NCI-H1436 (cell line): ENCODE measurements around the gene PGAM5.

Experiments
- DNase-seq: peaks from one replicate; lab custom pipeline; 2025; lab: John Stamatoyannopoulos, UW

PGAM5 gene

DNA sequence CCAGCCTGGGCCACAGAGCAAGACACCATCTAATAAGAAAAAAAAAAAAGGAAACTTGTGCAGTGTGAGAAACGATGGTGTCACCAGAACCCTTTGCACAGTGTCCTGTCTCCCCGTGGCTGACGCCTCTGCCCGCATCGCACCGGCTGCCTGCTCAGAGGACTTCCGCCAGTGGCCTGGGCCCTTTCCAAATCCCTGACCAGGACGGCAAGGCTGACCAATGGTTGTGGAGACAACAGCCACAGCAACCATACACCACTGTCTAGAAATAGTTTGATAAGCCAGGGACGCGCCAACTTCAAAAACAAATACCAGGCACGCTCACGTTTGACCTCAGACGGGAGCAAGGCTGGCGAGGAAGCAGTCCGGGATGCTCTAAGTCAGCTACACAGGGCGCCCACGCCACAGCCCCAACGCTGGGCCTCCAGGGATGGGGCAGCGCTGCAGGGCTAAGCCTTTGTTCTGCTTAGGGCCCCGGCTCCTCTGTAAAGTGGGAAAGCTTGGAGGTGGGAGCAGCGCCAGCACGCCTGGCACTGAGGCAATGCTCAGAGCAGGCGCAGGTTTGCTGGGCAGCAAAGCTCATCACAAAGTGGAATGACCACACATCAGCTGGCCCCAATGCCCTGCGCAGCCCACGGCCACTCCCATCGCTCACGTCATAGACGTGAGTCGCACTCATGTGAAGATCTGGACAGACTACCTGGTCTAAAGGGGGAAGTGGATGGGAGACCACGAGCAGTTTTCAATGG, 12.5 kb downstream of the PGAM5 start:
- DNase-seq = no peak

DNA sequence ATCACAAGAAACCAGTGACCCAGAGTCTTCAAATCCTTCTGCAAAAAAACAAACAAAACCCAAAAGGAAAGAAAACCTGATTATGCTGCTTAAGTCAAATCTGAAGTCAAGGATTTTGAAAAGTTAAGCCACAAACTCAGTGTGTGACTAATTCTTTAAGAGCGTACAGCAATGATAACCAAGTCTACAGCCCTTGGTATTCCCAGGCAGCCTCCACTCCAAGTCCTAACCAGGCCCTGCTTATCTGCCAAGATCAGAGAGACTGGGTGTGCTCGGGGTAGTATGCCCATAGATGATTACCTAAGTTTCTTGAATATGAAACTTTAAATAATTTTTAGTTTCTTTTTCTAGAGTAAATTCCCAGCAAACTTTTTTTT, 13.1 kb downstream of the PGAM5 start:
- DNase-seq = no peak

DNA sequence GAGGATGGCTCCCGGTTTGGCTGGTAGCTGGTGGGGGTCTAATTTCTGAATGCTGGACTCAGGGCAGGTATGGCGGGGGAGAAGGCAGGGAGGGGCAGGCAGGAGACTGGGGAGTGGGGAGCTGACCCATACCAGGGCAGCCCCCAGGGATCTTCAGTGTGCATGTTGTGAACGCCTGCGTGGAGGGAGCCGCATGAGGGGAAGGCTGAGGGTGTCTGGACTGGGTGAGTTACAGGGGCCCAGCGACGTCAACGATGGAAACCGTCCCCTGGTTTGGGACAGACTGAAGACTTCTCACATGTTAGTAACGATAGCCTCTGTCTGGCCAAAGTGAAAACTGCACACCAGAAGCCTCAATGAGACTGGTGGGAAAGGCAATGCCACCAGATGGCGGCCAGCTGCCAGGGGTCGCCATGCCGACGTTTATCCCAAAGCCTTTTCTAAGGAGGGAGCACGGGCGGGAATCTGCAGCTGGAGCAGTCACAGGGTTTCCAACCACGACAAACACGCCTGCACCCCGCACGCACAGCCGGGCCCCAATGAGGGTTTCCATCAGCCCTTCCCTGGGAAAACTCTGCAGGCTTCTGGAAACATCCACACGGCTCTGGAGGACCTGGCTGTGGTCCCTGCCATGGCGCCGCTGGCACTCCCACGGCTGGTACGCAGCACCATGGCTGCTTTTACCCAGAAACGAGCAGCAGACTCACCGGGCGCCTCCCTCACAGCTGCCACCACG, 14.0 kb downstream of the PGAM5 start:
- no peak for DNase-seq

DNA sequence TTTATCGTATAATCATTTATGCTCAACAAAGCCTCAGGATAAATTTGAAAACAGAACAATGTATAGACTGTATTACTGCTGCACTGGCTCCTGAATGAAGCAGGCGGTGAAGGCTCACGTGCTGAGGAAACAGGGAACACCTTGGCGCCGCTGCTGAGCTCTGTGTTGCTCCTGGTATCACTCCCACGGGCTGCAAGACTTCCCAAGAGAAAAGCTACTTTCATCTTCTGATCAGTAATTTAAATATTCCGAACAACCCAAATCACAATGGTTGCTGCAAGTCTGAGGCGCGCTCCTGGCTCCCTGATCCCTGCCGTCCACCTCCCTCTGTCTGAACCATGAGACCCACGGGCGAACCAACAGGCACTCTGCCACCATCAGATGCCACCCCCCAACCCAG, 15.7 kb downstream of the PGAM5 start:
- DNase-seq = no peak

DNA sequence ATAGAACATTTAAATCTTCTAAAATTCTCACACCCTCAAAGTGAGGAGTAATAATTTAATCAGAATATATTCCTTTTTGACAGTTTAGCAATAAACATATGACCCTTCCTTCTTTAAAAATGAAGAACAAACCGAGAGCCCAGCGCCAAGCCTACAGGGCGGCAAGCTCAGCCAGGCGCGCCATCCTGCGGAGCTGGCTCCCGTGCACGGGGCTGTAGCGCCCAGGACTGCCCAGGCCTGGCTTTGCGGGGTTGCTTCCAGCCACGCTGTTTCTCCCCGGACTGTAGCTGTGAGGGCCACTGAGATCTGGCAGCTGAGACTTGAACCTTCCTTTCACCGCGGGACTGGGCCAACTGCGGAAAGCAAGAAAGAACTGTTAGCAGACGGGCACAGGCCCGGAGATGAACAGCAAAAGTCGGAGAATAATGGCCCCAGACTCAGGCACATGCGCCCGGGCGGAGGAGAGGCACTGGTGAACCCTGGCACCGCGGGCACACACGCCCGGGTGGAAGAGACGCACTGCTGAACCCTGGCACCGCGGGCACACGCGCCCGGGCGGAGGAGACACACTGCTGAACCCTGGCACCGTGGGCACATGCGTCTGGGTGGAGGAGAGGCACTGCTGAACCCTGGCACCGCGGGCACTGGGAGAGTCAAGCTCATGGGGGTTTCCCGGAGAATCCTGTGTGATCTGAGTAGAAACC, 16.6 kb downstream of the PGAM5 start:
- DNase-seq = no peak

DNA sequence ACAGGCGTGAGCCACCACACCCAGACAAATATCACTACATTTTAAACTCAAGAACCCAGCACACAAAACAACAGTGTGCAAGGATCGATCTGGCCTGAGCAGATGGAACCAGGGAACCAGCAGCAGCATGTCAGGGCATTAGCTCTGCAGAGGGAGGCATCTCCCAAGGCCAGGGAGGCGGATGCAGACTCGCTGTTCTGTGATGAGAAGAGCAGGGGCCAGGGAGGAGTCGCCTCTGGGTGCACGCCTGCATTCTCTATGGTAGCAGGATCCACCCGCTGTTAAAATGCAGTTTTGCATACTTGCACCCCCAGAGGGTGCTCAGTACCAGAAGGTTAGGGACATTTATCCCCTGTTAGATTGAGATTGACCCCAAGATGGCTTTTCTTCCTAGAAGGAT, 17.9 kb downstream of the PGAM5 start:
- DNase-seq = no peak

DNA sequence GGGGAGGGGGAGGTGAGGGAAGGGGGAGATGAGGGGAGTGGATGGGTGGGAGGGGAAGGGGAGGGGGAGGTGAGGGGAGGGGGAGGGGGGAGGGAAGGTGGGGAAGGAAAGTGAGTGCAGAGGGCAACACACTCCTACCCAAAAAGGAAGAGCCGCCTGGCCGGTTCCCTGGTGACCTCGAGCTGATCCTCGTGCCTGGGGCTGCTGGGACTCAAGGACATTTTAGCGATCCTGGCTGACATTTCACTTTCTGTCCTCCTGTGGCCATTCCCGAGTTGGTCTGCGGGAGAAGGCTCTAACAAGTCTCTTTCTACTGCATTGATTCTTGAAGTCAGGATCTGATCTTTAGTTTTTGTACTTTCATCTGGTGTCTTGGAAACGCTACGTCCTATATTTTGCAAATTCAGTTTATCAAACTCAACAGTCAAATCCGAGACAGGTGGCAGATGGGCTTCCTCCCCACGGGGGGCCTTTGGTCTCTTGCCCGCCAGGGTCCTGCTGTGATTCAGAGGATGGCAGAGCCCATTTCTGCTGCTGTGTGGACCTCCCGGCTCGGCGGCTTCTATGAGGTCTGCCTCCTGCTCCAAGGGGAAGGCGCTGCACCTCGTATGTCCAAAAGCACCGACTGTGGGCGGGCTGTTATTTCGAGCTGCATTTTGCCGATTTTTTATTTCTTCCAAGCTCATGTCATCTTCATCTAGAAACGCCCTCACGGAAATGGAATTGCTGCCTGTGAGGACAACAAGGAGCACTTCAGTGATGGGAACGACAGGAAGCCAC, 19.1 kb downstream of the PGAM5 start:
- DNase-seq = no peak

DNA sequence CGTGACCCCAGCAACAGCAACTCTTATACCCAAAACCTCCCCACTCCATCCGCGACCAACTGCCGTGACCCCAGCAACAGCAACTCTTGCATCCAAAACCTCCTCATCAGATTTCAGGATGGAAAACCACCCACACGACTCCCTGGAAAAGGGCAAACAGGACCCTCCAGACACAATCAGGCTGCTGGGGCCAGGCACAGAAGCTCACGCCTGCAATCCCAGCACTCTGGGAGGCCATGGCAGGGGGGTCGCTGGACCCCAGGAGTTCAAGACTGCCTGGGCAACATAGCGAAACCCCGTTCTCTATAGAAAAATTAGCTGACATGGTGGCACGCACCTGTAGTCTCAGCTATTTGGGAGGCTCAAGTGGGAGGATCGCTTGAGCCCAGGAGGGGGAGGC, 19.7 kb downstream of the PGAM5 start:
- DNase-seq = no peak

DNA sequence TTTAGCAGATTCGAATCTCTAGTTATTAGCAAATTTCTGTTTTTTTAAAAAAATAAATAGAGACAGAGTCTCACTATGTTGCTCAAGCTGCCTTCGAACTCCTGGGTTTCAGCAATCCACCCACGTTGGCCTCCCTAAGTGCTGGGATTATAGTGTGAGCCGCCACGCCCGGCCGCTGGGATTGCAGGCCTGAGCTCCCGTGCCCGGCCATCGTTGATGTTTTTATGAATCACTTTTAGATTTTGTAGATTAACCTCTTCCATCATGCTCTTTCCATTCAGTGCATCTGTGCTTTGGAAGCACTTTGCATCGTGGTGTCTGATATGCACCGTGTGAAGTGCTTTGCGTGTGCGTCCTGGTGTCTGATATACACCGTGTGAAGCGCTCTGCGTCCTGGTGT, 20.9 kb downstream of the PGAM5 start:
- DNase-seq = no peak

DNA sequence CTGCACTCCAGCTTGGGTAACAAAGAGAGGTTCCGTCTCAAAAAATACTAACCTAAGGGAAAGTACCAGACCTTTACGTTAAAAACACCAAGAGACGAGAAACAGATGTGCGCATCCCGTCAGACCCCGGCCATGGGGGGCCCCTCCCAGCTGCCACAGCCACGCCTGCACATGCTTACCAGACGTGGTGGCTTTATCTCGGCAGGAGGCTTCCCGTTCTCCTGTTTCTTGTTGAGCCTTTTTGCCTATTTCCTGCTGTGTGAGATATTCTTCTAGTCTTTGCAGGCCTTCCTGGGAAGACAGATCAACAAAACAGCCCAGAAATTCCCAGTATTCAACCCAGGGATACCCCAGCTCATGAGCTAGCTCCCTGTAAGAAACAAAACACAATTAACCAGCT, 23.6 kb downstream of the PGAM5 start:
- DNase-seq = no peak

DNA sequence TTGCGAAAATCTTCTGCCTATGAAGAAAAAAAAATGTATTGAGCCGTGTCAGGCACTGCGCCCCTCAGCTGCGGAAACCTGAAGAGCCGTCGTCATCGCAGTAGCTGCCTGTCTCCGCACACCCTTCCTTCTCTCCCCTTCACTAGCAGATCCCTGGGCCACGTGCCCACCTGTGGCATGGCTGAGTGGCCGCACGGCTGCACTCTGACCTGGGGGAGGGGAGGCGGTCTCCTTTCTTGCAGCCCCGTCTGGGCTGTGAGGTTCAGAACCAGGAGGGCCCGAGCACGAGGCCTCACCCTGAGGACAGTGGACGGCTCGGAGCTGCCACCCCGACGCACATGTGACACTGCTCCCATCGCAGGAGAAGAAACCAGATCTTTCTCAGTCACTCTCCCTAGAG, 24.9 kb downstream of the PGAM5 start:
- no peak for DNase-seq

DNA sequence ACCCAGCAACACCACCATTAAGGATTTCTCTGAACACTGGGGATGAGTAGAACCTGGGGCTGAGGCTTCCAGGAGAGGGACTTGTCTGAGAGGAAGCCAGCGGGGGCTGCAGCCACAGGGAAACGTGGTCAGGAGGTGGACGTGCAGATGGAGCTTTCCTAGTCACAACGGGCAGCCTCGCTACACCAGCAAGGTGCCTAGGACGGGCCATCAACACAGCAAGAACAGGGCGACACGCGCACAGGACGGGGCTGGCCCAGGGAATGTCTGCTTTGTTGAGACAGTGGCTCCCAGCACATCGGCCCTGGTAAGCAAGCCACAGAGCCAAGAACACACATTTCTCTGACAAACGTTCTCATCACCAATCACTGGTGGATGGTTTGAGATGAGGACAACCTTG, 25.7 kb downstream of the PGAM5 start:
- no peak for DNase-seq

DNA sequence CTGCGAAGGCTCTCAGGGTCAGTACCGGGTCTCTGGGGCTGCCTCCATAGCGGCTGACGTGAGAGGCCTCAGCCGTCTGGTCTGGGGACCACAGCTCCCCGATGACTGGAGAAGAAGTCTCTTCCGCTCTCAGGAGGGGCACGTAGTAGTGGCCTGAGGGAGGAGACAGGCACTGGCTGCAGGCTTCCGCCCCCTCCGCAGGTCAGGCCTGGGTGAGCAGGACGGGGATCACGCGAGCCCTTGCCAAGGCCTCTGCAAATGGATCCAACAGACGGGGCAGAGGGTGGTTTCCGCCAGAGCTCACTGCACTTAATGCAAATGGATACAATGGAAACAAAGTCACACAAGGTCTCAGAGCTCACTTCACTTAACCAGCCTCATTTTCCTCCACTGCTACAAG, 26.3 kb downstream of the PGAM5 start:
- no peak for DNase-seq

DNA sequence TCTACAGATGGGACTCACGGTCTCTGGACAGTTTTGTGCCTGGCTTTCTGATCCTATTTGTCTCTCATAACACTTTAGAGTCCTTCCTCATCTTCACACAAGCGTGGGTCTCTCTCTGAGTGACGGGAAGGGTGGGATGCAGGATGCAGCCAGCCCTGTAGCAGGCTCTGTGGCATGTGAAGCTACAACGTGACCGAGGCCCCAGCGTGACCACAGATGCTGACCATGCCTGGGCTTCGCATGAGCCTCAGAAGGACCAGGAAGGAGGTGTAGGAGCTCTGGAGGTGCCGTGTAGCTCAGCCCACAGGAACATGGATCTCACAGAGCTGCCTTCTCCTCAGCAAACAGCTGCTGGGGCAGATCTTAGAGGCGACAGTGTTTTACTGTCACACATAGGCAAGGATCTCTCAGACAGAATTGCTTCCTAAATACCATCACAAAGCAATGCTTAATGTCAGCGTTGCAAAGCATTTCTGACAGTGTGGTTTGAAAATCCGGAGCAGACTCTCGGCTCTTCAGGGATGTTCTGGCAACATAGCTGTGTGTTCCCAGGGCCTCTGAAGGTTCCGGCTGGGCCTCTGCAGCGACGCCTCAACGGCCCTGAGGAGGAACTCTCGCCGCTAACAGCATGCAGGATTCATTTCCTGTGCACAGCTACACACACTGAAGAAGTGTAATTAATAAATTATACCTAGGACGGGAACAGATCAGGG, 29.1 kb downstream of the PGAM5 start:
- no peak for DNase-seq

DNA sequence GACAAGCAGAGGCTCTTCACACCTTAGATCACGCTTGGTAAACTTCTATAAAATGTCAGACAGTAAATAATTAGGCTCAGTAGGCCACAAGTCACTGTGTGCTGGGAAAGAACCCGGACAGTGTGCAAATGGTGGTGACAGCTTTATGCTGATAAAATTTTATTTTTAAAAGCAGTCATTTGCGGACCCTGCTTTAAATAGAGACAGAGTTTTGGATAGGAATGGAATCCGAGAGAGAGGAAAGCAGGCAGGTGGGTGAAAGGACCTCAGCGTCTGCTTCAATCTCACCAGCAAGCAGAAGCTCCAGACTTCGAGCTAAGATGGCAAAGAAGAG, 29.6 kb downstream of the PGAM5 start:
- DNase-seq = no peak

DNA sequence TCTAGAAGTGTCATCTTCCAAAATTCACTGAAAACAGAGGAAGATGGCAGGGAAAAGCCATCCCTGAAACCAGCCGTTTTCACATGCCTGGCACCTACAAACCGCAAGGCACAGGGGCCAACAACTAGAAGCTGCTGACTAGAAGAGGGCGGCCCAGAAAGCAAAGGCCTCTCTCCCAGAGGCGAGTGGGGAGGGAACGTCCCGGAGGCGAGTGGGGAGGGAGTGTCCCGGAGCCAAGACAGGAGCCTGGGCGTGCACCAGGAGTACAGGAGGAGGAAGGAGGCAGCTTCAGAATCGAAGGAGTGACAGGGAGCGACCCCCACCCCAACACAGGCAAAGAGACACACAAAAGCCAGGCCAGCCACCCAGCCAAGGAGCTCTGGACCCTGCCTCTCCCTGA, 30.0 kb downstream of the PGAM5 start:
- no peak for DNase-seq

DNA sequence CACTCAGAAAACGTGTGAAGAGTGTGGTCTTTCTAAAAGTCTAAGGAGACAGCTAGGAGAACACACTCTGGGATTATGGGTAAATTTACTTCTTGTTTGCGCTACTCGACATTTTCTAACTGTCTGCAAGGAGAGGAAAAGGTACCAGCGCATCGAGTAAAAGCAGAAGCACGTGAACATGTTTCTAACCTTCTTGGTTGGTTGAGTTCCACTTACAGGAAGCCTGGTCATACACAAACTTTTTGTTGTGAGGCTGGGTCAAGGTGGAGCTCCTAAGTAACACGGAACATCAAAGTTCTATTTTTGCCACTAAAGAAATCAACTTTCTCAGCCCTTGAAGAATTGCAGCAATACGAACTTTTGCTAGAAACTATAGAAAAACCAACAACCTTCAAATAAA, 31.0 kb downstream of the PGAM5 start:
- no peak for DNase-seq

DNA sequence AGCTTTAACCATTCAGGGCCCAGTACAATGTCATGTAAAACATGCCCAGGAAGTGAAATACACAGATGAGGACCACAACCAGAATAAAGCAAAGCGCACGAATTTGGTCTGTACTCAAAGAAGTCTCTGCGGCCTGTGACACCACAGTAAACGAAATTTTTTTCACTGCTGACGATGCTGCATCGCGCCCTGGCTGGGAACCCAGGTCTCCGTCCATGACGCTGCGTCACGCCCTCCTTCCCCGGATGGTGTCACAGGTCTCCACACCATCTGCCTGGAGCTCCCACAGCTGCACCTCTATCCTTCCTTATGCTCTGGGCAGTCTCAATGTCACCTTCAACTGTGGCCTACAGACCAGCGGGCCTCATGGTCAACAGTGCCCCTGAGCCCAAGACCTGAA, 33.2 kb downstream of the PGAM5 start:
- DNase-seq = no peak

DNA sequence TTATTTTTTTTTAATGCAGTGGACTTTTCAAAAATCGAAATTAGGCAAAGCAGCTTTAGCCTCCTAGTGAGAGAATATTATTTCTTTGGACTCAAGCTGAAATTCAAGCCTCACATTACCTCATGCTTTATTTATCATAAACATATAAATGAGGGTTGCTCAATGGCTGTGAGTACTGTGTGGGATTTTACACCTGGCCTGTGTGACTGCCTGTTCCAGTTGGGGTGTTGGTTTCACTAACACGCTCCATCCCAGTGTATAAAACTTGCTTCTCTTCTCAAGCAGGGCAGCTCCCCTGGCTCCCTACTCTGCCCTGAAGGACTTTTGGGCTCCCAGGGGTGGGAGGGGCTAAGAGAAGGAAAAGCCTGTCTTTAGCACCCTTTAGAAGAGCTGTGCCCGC, 36.0 kb downstream of the PGAM5 start:
- DNase-seq = no peak

DNA sequence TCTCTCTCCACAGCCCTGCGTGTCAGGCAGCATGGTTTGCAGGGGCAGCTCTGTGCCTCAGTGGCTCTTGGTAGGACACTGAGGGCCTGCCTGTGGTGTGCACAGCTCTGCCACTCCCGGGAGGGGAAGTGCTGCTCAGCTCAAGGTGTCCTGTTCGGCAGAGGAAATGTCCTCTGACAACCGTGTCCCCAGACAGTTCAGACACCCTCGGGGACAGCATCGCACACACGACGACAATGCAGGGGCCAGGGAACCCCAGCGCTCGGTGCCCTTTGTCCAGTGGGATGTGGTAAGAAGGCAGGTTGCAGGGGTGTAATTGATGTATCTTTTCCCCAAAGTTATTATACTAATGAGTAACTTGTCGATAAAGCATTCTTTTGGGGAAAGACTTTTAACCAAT, 36.8 kb downstream of the PGAM5 start:
- no peak for DNase-seq

DNA sequence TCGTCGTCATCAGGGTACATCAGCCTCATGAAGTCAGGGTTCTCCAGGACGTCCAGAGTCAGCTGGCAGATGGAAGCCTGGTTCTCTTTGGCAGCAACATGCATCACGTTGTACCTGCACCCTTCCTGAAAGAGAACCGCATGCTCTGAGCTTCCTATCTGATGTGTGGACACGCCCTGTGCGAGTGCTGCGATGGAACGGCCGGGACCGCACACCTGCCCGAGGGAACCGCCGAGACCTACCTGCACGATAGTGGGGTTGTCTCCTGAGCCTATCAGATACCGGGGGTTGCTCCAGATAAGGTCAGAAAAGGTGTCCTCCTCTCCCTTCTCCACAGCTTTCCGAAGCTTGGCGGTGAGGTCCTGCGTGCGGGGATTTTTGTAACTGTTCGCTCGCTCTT, 37.3 kb downstream of the PGAM5 start:
- DNase-seq = no peak

DNA sequence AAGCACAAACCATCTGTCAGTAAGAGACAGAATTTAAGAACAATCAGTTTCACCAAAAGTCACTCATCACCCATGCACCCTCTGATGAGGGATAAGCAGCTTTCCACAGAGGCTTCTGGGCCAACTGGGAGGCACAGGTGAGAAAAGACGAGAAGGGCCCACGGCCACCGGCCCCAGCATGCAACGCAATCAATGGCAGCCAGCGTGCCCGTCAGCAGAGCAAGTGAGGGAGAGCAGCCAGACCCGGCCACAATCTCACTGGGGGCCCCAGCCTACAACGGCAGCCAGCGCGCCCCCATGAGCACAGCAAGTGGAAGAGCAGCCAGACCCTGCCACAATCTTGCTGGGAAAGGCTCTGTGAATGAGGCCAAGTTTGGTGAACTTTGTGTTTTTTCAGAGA, 37.7 kb downstream of the PGAM5 start:
- no peak for DNase-seq
